ENCODE results near the gene ARL15. TPM values are rescaled to one million over a fixed set of nuclear protein-coding genes. Genes with fewer than 3 reads are reported as not detected.

Gene ARL15
- total and polyA plus RNA-seq, 2 donors (not counting 3 experiments of a cell fraction or from before 2014, with no cell fraction given), result 11.9 to 24.4 TPM

GRCh38 chr5:54212331-54212730 lies 98.0 kb downstream of the ARL15 start:
- Histone ChIP-seq H3K4me3 (replicated peaks in 1 of 3; ENCODE audit: insufficient read depth in 1 of 3, low read depth in 1 of 3, low read length in 3 of 3) (no peak overlapping the region), H2AFZ (ENCODE audit: low read depth, low read length) (no peak overlapping the region), H3K79me2 (ENCODE audit: control insufficient read depth, insufficient read depth, low read length) (no peaks in the 10 kb centered on the region), H3K27me3 (ENCODE audit: control insufficient read depth in 2 of 2, insufficient read depth in 2 of 2, low read length in 2 of 2) (peaks cover 0 to 2% of the 10 kb centered on the region in 2 experiments), H3K9me1 (replicated peaks; ENCODE audit: control insufficient read depth, extremely low read depth, insufficient read depth, low read length) (no peaks in the 10 kb centered on the region), H3K27ac (ENCODE audit: insufficient read depth, low read depth, low read length) (no peak overlapping the region), H3K9ac (replicated peaks; ENCODE audit: extremely low read depth, insufficient read depth, low read length) (no peak overlapping the region), H4K20me1 (replicated peaks; ENCODE audit: control insufficient read depth, extremely low read depth, insufficient read depth, low read length) (peaks cover 2% of the 10 kb centered on the region), H3K4me2 (ENCODE audit: insufficient read depth, low read length) (no peak overlapping the region), H3K4me1 (ENCODE audit: control insufficient read depth, extremely low read depth, insufficient read depth, low read length) (no peaks in the 10 kb centered on the region), H3K9me3 (replicated peaks; ENCODE audit: control insufficient read depth, insufficient read depth, low read length) (no peaks in the 10 kb centered on the region), H3K36me3 (ENCODE audit: control insufficient read depth in 2 of 2, extremely low read depth in 1 of 2, insufficient read depth in 2 of 2, low read length in 2 of 2) (no peaks in the 10 kb centered on the region)
- CTCF ChIA-PET, result interaction anchor here (1.2 to 1.5 kb wide), 3 partner anchors 734 to 1042 kb away, joined by 3 to 4 read pairs (median 4); no protein-coding TSS in a partner anchor
- intact Hi-C loops (cut with micrococcal nuclease), result no loop called here
- dilution Hi-C loops (cut with MboI; ENCODE audit: extremely low pct_ligation_motif_present, low sequenced_read_pairs), result no loop called here
- POLR2A ChIA-PET, result no interaction called here
- no peak for DNase-seq (ENCODE audit: low read depth, low spot score)
- FAIRE-seq, result no peak
- no peak for TF ChIP-seq MAX (IDR thresholded peaks at IDR 0.05; ENCODE audit: insufficient read depth, insufficient read length)
- no peak for TF ChIP-seq MYC (IDR thresholded peaks at IDR 0.05; ENCODE audit: low read depth, low read length)
- TF ChIP-seq EZH2 (IDR thresholded peaks at IDR 0.05; ENCODE audit: borderline replicate concordance, low read depth, low read length, severe bottlenecking), result no peak
- TF ChIP-seq FOS (IDR thresholded peaks at IDR 0.05; ENCODE audit: borderline replicate concordance, insufficient read depth, low read length), result no peak
- no peak for TF ChIP-seq POLR2A (IDR thresholded peaks at IDR 0.05; ENCODE audit: low read depth, low read length)
- TF ChIP-seq, protein P1, sequence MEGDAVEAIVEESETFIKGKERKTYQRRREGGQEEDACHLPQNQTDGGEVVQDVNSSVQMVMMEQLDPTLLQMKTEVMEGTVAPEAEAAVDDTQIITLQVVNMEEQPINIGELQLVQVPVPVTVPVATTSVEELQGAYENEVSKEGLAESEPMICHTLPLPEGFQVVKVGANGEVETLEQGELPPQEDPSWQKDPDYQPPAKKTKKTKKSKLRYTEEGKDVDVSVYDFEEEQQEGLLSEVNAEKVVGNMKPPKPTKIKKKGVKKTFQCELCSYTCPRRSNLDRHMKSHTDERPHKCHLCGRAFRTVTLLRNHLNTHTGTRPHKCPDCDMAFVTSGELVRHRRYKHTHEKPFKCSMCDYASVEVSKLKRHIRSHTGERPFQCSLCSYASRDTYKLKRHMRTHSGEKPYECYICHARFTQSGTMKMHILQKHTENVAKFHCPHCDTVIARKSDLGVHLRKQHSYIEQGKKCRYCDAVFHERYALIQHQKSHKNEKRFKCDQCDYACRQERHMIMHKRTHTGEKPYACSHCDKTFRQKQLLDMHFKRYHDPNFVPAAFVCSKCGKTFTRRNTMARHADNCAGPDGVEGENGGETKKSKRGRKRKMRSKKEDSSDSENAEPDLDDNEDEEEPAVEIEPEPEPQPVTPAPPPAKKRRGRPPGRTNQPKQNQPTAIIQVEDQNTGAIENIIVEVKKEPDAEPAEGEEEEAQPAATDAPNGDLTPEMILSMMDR (IDR thresholded peaks at IDR 0.05; ENCODE audit: extremely low read depth in 1 of 2, insufficient read depth in 1 of 2, low read depth in 1 of 2, low read length in 2 of 2), result no peak
- no peak for TF ChIP-seq JUN (IDR thresholded peaks at IDR 0.05; ENCODE audit: borderline replicate concordance, insufficient read depth, insufficient read length, low read depth)
- TF ChIP-seq POLR2AphosphoS5 (IDR thresholded peaks at IDR 0.05; ENCODE audit: insufficient read depth, low read depth, low read length), result no peak
- no peak for TF ChIP-seq GATA2 (IDR thresholded peaks at IDR 0.05; ENCODE audit: insufficient read depth, insufficient read length, low read depth, low read length)
- no TSS peak for BruUV-seq (replicated peaks)

Measured in endothelial cell of umbilical vein (primary cell).